Measurements from ENCODE around the gene KIFBP.
"Not testable (repeated sequence)": the region's sequence is repeated elsewhere in the genome, so short reads cannot be mapped to it uniquely, and the experiment has no call there.

KIFBP gene, protein sequence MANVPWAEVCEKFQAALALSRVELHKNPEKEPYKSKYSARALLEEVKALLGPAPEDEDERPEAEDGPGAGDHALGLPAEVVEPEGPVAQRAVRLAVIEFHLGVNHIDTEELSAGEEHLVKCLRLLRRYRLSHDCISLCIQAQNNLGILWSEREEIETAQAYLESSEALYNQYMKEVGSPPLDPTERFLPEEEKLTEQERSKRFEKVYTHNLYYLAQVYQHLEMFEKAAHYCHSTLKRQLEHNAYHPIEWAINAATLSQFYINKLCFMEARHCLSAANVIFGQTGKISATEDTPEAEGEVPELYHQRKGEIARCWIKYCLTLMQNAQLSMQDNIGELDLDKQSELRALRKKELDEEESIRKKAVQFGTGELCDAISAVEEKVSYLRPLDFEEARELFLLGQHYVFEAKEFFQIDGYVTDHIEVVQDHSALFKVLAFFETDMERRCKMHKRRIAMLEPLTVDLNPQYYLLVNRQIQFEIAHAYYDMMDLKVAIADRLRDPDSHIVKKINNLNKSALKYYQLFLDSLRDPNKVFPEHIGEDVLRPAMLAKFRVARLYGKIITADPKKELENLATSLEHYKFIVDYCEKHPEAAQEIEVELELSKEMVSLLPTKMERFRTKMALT

GRCh38 chr10:68988530-68989316 lies at the start of gene KIFBP:
Gene KIFBP (plus strand): TSS chr10:68988803. CDS start chr10:68988833, 30 bp downstream.
- peak; percentile 93 to 94 for DNase-seq (ENCODE audit: low read depth in 2 of 2)

DNA sequence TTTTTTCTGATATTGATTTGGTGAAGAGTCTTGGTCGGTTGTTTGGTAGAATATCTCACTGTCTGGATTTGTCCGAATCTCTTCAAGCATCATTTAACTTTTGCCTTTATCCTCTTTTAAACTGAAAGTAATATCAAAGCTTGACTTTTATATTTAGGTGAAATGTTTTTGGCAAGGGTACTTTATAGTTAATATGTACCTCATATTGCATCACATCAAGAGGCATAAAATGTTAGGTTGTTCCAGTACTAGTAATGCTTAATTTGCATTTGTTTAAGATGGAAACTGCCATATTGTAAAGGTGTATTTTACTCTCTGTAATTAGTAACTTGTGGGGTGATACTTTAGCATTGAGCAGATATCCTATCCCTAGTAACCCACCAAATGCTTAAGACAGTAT lies 49.7 kb upstream of the KIFBP start:
- DNase-seq (ENCODE audit: low read depth in 2 of 2), result no peak

- DNase-seq (ENCODE audit: low read depth in 2 of 2), result not testable (repeated sequence)
Observed at GRCh38 chr10:68940917-68941316, 47.7 kb upstream of the KIFBP start.

- no peak for DNase-seq (ENCODE audit: low read depth in 2 of 2)
Observed at GRCh38 chr10:68950598-68950997, 38.0 kb upstream of the KIFBP start.

- no peak for DNase-seq (ENCODE audit: low read depth in 2 of 2)
Observed at GRCh38 chr10:68954904-68955303, 33.7 kb upstream of the KIFBP start.

DNA sequence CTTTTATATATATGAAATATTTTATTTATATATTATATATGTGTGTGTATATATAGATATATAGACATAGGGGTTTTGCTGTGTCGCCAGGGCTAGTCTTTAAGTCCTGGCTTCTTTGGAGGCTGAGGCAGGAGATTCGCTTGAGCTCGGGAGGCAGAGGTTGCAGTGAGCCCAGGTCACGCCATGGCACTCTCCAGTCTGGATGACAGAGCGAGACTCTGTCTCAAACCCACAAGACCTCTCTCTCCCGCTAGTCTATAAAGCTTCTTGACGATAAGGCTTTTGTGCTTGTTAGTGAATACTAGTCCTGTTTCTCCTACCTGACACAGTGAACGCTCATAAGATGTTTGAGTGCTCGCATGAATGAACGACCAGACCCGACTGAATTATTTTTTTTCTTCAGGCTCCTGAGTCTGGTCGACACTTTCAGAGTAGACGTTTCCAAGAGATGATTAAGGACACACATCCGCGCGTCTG lies 33.2 kb upstream of the KIFBP start:
- no peak for DNase-seq (ENCODE audit: low read depth in 2 of 2)

- peak; percentile 72 to 73 for DNase-seq (ENCODE audit: low read depth in 2 of 2)
Observed at GRCh38 chr10:68955832-68956532, 32.6 kb upstream of the KIFBP start, which contains the start of gene DDX21. Gene DDX21 (plus strand): TSS chr10:68956170. CDS start chr10:68956226, 56 bp downstream.

- no peak for DNase-seq (ENCODE audit: low read depth in 2 of 2)
Observed at GRCh38 chr10:68957284-68957615, 31.4 kb upstream of the KIFBP start.

DNA sequence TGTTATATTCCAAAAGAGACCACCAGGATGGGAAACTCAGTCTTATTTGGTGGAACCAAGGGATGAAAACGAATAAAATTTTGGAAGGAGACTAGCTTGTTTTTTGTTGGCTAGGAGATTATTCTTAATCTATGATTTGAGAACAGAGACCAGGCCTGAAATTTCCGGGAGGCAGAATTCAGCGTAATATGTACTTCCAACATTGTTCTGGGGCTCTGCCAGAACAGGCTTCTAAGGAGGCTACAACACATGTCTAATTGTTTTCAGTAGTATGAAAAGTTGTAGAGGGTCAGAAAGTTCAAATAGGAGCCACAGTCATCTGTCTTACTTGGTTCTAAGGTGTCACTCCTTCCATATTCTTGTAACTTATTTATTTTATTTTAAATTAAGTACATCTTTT lies 30.9 kb upstream of the KIFBP start:
- no peak for DNase-seq (ENCODE audit: low read depth in 2 of 2)

- DNase-seq (ENCODE audit: low read depth in 2 of 2), result no peak
Observed at GRCh38 chr10:68959695-68960527, 28.7 kb upstream of the KIFBP start.

DNA sequence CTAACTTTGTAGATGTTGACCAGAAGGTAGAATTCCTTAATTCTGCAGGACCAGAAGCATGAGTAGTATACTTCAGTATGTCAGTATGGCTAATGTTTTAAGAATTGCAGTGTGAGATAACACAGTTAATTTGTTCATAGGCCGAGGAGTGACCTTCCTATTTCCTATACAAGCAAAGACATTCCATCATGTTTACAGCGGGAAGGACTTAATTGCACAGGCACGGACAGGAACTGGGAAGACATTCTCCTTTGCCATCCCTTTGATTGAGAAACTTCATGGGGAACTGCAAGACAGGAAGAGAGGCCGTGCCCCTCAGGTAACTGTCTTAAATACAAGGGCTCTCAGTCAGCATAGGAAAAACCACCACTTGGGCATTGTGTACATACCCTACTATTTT lies 25.5 kb upstream of the KIFBP start:
- no peak for DNase-seq (ENCODE audit: low read depth in 2 of 2)

DNA sequence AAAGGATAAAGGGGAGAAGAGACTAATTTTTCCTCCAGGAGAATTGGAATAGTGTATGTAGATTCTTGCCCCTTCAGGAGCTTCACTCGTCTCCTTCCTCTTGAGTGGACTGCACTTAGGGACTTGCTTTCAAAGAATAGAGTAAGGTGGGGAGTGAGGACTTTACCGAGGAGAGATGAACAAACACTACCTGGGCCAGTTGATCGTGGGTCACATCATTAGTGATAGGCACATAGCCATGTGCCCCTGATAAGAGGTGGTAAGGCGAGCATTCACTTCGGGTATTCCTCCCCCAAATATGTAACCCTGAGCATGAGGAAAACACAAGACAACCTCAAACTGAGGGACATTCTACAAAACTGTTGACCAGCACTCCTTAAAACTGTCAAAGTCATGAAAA lies 14.6 kb upstream of the KIFBP start:
- no peak for DNase-seq (ENCODE audit: low read depth in 2 of 2)

DNA sequence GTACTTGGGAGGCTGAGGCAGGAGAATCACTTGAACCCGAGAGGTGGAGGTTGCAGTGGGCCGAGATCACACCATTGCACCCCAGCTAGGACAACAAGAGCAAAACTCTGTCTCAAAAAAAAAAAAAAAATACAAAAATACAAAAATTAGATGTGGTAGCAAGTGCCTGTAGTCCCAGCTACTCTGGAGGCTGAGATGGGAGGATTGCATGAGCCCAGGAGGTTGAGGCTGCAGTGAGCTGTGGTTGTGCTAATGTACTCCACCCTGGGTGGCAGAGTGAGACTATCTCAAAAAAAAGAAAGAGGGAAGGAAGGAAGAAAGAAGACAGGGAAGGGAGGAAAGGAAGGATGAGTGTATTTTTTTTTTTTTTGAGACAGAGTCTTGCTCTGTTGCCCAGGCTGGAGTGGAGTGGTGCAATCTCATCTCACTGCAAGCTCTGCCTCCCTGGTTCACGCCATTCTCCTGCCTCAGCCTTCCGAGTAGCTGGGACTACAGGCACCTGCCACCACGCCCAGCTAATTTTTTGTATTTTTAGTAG lies 12.6 kb upstream of the KIFBP start:
- not testable (repeated sequence) for DNase-seq (ENCODE audit: low read depth in 2 of 2)

- DNase-seq (ENCODE audit: low read depth in 2 of 2), result not testable (repeated sequence)
Observed at GRCh38 chr10:68979738-68980137, 8.9 kb upstream of the KIFBP start.

DNA sequence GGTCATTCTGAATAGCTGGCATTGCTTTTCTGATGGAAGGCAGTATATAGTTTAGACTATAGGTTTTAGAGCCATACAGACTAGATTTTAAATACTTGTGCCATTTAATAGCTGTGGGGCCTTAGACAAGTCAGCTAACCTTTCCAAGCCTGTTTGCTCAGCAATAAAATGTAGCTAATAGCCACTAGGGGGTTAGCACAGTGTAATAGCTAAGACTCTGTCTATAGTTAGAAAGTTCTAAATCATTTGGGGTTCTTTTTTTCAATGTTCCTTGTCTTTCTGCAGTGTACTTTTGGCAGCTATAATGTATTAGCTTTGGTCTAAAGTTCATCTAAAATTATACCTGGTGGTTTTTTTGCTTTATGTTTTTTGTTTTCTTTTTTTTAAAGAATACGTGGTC lies 7.5 kb upstream of the KIFBP start:
- DNase-seq (ENCODE audit: low read depth in 2 of 2), result no peak

GRCh38 chr10:68982389-68982788 lies 6.2 kb upstream of the KIFBP start:
- DNase-seq (ENCODE audit: low read depth in 2 of 2), result no peak

DNA sequence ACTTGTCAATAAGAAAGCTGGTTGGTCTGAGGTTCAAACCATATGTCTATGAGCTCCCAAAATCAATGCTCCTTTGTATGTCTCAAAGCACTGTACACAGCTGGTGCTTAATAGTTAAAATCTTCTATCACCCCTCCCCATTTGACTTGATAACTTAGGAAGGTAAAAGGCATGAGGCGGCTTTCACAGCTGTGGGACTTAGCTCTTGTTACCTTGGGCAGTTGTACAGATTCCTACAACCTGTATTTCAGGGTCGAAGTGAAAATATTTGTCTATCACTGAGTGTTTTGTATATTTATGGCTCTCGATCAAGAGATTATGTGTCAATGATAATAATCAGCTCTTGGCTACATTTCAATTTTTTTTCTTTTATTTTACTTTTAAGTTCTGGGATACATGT lies 992 bp upstream of the KIFBP start:
- no peak for DNase-seq (ENCODE audit: low read depth in 2 of 2)

DNA sequence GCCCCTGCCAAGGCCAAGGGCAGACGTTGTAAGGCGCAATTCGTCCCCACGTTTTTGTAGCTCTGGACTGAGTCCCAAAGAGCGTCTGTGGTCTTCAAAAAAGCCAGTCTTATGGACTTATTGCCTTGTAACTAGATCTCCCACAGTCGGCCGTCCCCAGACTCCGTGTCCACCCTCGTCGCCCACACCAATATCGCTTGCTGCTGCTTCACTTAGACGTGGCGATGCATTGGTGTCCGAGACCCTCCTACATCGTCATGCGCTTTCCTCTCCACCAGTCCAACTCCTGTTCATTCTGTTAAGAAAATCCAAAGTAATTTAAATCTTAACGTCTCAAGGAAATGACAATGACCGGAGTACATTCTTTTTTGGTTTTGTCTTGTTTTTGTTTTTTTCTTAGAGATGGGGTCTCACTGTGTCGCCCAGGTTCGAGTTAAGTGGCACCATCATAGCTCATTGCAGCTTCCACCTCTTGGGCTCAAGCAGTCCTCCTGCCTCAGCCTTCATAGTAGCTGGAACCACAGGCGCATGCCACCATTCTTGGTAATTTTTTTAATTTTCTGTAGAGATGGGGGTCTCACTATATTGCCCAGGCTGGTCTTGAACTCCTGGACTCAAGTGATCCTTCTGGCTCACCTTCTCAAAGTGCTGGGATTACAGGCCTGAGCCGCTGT lies 851 bp downstream of the KIFBP start:
- DNase-seq (ENCODE audit: low read depth in 2 of 2), result no peak

- peak; percentile 54 to 59 for DNase-seq (ENCODE audit: low read depth in 2 of 2)
Observed at GRCh38 chr10:68992636-68993440, 4.2 kb downstream of the KIFBP start.

Data from fibroblast of skin of left quadriceps (primary cell).